Measurements from ENCODE around the gene SORCS2.

Gene SORCS2

GRCh38 chr4:7523526-7523925 lies 331.2 kb downstream of the SORCS2 start:
- no peak for DNase-seq (ENCODE audit: low read depth, low spot score)

- no peak for DNase-seq (ENCODE audit: low read depth, low spot score)
Measured at GRCh38 chr4:7524064-7524682, 331.8 kb downstream of the SORCS2 start.

GRCh38 chr4:7524843-7525242 lies 332.5 kb downstream of the SORCS2 start:
- no peak for DNase-seq (ENCODE audit: low read depth, low spot score)

- DNase-seq (ENCODE audit: low read depth, low spot score): no peak
Measured at GRCh38 chr4:7526491-7526890, 334.2 kb downstream of the SORCS2 start.

- DNase-seq (ENCODE audit: low read depth, low spot score): no peak
Measured at GRCh38 chr4:7526929-7527535, 334.7 kb downstream of the SORCS2 start.

GRCh38 chr4:7529368-7530080 lies 337.2 kb downstream of the SORCS2 start:
- DNase-seq (ENCODE audit: low read depth, low spot score): no peak

GRCh38 chr4:7530082-7530481 lies 337.7 kb downstream of the SORCS2 start:
- no peak for DNase-seq (ENCODE audit: low read depth, low spot score)

- peak; percentile 11 for DNase-seq (ENCODE audit: low read depth, low spot score)
Measured at GRCh38 chr4:7530932-7531639, 338.7 kb downstream of the SORCS2 start.

- DNase-seq (ENCODE audit: low read depth, low spot score): no peak
Measured at GRCh38 chr4:7531640-7531994, 339.3 kb downstream of the SORCS2 start.

- DNase-seq (ENCODE audit: low read depth, low spot score): no peak
Measured at GRCh38 chr4:7532043-7532442, 339.7 kb downstream of the SORCS2 start.

- no peak for DNase-seq (ENCODE audit: low read depth, low spot score)
Measured at GRCh38 chr4:7533267-7533666, 340.9 kb downstream of the SORCS2 start.

- DNase-seq (ENCODE audit: low read depth, low spot score): no peak
Measured at GRCh38 chr4:7535094-7535493, 342.8 kb downstream of the SORCS2 start.

GRCh38 chr4:7535619-7536018 lies 343.3 kb downstream of the SORCS2 start:
- DNase-seq (ENCODE audit: low read depth, low spot score): no peak

- no peak for DNase-seq (ENCODE audit: low read depth, low spot score)
Measured at GRCh38 chr4:7536876-7537275, 344.5 kb downstream of the SORCS2 start.

GRCh38 chr4:7537853-7538400 lies 345.6 kb downstream of the SORCS2 start:
- no peak for DNase-seq (ENCODE audit: low read depth, low spot score)

- no peak for DNase-seq (ENCODE audit: low read depth, low spot score)
Measured at GRCh38 chr4:7538518-7538917, 346.2 kb downstream of the SORCS2 start.

- no peak for DNase-seq (ENCODE audit: low read depth, low spot score)
Measured at GRCh38 chr4:7539186-7539585, 346.8 kb downstream of the SORCS2 start.

GRCh38 chr4:7539659-7540058 lies 347.3 kb downstream of the SORCS2 start:
- no peak for DNase-seq (ENCODE audit: low read depth, low spot score)

- no peak for DNase-seq (ENCODE audit: low read depth, low spot score)
Measured at GRCh38 chr4:7540206-7540605, 347.9 kb downstream of the SORCS2 start.

- no peak for DNase-seq (ENCODE audit: low read depth, low spot score)
Measured at GRCh38 chr4:7540654-7541413, 348.5 kb downstream of the SORCS2 start.

- DNase-seq (ENCODE audit: low read depth, low spot score): no peak
Measured at GRCh38 chr4:7541414-7541810, 349.1 kb downstream of the SORCS2 start.

GRCh38 chr4:7542781-7543180 lies 350.4 kb downstream of the SORCS2 start:
- DNase-seq (ENCODE audit: low read depth, low spot score): no peak
